ENCODE data around the gene STK11IP.

STK11IP gene

GRCh38 chr2:219616550-219616949, 18.9 kb downstream of the STK11IP start:
- DNase-seq, result no peak

- no peak for DNase-seq
These were observed 21.1 kb downstream of the STK11IP start for GRCh38 chr2:219618733-219619122.

GRCh38 chr2:219619235-219619634, 21.6 kb downstream of the STK11IP start:
- DNase-seq, result no peak

GRCh38 chr2:219620546-219620945, 22.9 kb downstream of the STK11IP start:
- no peak for DNase-seq

DNA sequence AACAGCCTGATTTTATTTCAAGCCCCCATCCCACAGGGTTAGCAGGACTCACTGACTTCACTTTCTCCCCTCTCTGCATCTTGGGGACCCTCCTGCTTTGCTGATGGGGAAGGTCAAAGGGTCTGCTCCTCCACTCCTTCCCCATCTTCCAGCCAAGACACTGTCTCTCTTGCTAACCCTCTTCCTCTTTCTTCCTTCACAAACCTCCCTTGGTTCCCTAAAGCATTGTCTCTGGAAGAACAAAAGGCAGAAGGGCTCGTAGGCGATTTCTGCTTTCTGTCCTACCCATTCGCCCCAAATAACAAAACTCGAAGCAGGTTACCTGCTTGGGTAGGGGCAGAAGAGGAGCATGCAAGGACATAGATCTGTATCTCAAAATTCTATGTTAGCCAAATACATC, 24.3 kb downstream of the STK11IP start:
- no peak for DNase-seq

DNA sequence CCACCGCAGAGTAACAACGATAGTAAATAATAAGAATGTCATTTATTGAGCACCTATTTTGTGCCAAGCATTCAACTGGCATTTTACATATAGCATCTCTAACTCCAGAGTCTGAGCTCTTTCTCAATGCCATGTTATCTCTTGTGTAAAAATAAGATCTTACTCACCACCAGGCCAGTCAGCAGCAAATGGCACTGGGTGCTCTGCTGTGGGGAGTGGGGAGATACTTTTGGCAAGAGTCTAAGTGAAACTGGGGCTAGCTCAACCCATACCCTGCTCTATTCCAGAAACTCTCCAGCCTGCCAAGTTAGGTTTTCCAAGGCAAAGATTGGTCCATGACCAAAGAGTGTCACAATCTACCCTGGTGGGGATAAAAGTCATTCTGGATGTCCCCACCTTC, 24.8 kb downstream of the STK11IP start:
- DNase-seq, result no peak

DNA sequence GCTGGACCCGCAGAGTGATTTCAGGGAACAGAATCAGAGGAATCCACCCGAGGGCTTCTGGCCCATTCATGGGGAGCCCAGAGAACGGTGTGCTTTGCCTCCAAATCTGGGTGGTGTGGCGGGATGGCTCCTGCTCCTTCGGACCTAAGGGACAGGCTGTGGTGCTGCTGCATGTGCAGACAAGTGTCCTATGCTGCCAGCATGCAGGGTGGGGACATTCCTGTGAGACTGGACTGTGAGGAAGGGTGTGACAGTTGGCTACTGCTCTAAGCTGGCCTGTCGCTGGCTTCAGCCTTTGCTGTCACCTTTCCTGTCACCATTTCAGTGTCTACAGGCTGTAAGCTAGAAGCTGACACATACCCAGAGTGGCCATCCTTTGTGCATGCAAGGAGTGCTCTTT, 26.9 kb downstream of the STK11IP start:
- DNase-seq, result no peak

DNA sequence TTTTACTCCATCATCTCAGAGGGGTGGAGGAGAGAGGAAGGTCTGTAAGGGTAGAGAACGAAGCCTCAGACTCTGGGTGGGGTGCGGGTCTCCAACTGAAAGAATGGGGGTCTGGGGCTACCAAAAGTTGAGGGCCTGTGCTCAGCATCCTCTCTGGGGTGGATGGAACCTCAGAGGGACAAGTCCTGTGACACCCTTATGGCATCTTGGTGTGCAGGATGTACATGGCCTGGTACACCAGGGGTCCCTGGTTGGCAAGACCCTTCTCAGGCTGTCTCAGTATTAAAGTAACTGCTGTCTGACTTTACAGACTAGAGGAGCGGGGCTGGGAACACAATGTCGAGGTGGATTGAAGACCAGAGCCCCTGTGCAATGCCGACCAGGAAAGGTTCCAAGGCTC, 27.5 kb downstream of the STK11IP start:
- DNase-seq, result no peak

GRCh38 chr2:219626540-219626939, 28.9 kb downstream of the STK11IP start:
- no peak for DNase-seq

DNA sequence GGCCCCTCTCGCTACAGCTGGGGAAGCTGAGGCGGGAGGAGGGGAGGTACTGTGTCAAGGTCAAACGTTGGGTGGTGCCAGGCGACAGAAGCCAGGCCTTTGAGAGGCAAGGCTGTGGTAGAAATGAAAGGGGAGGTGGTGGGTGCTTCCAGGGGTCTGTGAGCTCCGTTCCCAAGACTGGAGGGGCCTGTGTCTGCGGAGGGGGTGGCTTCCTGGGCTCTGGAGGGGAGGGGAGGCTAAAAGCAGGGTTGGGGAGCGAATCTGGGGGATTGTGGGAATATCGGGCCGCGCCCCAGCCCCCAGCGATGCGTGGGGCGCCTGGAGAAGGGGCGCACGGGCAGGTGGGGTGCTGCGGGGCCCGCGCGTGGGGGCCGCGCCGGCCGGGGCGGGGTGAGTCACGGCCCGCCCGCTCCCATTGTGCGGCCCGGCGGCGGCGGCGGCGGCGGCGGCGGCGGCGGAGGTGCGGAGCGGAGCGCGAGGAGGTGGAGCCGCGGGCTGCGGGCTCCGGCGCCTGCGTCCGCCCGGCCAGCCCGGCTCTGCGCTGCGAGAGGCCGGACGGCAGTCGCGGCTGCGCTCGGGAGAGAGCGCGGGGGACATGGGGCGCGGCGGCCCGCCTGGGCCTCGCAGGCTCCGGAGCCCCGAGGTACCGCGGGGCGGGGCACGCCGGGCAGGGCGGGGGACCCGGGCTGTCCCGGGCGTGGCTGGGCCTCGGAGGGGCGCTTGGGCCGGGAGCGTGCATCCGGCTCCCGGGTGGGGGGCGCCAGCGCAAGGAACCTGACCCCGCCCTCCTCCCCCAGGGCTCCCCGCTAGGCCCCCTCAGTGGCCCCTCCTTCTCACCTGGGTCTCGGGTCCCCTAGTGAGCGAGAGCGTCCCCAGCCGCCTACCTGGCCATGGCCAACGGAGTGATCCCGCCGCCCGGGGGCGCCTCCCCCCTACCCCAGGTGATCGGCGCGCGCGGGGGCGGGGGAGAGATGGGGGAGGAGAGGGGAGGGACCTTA, 29.7 kb downstream of the STK11IP start, which contains the start of gene SLC4A3:
Gene SLC4A3 (plus strand): TSS at position 528 of the 998 bp plus-strand sequence. CDS start 363 bp downstream, at position 891.
- DNase-seq, result peak; percentile 39

- DNase-seq, result no peak
These were observed 30.8 kb downstream of the STK11IP start for GRCh38 chr2:219628235-219628985.

DNA sequence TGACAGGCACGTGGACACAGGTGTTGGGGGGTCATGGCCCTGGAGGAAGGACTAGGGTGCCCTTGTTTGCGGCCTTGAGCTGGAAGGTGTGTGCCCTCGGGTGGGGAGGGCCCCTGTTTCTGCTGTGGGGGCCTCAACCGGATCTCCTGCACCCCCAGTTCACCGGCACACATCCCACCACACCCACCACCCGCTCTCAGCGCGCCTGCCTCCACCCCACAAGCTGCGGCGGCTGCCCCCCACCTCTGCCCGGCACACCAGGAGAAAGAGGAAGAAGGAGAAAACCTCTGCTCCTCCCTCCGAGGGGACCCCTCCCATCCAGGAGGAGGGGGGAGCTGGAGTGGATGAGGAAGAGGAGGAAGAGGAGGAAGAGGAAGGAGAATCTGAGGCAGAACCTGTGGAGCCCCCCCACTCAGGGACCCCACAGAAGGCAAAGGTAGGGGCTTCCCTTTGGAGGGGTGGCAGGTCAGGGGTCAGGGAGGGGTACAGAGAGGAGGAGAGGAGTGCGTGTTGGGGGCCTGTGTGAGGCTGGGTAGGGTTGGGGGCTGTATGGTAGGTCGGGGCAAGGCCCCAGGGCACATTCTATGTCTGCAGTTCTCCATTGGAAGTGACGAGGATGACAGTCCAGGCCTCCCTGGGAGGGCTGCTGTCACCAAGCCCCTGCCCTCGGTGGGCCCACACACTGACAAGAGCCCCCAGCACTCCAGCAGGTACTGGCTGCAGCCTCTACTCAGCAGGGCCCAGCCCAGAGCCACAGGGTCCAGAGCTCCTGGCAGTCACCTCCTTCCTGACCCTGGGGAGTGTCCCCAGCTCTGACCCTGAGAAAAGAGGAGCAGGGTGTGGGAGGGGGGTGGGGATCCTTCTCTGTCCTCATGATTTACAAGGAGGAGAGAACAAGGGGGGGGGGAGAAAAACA, 31.6 kb downstream of the STK11IP start:
- DNase-seq, result no peak

GRCh38 chr2:219629976-219630695, 32.5 kb downstream of the STK11IP start:
- DNase-seq, result no peak

DNA sequence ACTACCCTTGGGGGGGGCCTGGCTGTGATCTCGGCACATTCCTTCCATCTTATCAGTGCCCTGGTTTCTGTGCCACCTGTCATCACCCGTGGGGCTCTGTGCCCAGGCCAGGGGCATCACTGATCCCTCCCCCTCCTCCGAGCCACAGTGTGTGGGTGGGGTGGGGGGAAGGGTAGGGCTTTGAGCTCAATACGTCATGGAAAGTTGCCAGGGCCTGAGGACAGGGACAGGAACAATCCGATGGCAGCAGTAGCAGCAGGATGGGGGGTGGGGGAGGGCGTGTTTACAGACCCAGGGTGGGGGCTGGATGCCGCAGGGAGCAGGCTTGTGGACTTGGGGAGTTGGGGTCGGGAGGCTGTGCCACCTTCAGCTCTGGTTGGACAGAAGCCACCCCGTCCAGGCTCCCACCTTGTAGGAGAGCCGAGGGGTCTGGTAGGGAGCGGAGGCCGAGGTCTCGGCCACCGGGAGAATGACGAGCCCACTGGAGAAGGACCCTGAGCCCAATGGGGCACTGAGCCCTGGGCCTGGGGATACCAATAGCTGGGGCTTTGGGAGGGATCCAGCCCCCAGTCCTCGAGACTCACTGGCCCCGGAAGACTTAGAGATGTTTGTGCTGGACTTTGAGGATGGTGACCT, 33.2 kb downstream of the STK11IP start:
- DNase-seq, result no peak

- DNase-seq, result no peak
These were observed 33.8 kb downstream of the STK11IP start for GRCh38 chr2:219631406-219631891.

DNA sequence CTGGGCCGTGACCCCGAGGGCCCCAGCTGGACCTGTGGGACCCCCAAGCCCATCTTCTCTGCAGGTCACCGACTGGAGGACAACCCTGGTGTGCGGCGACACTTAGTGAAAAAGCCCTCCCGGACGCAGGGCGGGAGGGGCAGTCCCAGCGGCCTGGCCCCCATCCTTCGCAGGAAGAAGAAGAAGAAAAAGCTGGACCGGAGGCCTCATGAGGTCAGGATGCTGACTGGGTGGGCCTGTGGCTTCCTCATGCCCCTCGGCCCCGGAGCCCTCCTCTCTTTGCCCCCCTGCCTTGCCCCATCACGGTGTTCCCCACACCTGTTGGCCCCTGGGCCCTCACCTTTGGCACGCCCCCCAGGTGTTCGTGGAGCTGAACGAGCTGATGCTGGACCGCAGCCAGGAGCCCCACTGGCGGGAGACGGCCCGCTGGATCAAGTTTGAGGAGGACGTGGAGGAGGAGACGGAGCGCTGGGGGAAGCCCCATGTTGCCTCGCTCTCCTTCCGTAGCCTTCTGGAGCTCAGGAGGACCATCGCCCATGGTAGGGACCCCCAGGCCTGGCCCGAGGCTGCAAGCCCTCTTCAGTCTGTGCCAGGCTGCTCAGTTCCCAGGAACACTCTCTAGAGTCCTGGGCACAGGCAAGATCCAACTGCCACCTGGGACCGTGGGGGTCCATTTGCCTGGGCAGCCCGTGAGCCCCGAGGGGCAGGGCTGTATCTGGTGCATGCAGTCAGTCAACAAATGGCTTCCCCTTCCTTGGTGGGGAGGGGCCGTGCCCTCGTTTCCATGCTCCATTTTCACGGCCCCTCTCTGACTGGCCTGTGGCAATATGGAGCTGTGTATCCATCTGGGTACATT, 34.5 kb downstream of the STK11IP start:
- no peak for DNase-seq

GRCh38 chr2:219632760-219633105, 35.1 kb downstream of the STK11IP start:
- no peak for DNase-seq

DNA sequence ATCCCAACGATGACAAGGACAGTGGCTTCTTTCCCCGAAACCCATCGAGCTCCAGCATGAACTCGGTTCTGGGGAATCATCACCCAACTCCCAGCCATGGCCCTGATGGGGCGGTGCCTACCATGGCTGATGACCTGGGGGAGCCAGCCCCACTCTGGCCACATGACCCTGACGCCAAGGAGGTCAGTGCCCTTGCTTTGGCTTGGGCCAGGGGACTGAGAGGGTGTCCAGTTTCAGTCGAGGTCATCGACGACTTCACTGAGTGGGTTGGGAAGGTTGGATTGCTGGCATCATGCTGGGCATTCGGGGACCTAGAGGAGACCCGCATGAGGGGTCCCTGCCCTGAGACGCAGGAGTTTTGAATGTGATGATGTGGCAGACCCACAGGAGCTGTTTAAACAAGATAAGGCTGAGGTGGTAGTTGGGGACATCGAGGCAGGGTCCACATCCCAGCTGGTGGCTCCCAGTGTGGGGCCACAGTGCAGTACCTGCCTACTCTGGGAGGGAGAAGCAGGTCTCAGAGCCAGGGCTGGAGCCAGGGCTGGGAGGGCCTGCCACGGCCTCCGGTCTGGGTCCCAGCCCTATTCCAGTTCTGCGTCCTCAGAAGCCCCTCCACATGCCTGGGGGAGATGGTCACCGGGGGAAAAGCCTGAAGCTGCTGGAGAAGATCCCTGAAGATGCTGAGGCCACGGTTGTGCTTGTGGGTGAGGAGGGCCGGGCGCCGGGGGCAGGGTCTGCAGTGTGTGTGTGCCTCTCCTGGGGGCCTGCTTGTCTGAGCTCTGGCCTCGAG, 35.8 kb downstream of the STK11IP start:
- DNase-seq, result no peak

GRCh38 chr2:219634171-219634940, 36.7 kb downstream of the STK11IP start:
- no peak for DNase-seq

All from NCI-H510A treated with DMSO at 0.1 percent for 48 hours (cell line).